Measurements from ENCODE around the gene ISG20L2. TPM values are rescaled to one million over a fixed set of nuclear protein-coding genes. Genes with fewer than 3 reads are reported as not detected.

ISG20L2 gene
- total RNA-seq (2013), result 24.8 TPM
- polyA plus RNA-seq (10 to 100 TPM; 17.2 to 23.5 (median 18.1) TPM), polyA minus RNA-seq (23.6 and 32.4 TPM in 2 replicates), total RNA-seq (25.4 to 59.5 (median 33.9) reads per million in 11 experiments)

DNA sequence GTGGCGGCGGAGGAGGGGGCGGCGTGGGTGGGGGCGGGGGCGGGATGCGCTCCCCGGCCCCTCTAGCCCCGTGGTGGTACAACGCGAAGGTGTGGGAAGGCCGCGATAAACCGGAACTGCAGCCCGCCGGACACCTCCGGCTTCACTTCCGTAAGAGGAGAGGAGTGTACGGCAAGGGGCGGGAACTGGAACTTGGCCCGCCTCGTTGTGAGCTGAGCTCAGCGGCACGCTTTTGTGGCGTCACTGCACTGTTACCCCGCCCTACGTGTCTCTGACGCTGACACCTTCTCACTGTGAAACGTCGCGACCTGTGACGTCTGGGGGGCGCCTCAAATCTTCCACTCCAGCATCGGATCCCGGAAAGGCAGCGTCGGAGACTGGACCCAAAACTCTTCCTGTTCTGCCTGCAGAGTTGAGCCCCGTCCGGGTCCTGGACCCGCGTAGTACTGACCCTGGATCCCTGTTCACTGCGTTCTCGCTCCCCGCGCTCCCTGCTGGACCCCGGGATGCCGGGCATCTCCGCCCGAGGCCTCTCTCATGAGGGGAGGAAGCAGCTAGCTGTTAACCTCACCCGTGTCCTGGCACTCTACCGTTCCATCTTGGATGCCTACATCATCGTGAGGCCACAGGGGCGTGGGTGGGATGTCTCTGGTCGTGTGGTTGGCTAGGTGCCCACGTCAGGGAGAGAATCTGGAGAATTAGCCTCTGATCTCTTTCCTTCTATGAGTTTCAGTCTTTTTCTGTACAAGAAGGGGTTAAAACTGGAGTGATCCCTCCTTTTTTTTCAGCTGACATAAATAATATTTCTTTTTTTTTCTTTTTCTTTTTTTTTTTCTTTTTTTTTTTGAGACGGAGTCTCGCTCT lies at the start of gene ISG20L2:
Gene ISG20L2, minus strand, starts transcription at position 168 of the 864 bp plus-strand sequence. CDS start 1,114 bp downstream, outside the sequence.
- Histone ChIP-seq H2AFZ (ENCODE audit: insufficient read depth, low read depth, low read length, poor library complexity, severe bottlenecking) (peak within 1 kb of the TSS; percentile 82), H3K27ac (ENCODE audit: low read depth in 1 of 2, low read length in 2 of 2) (peak within 1 kb of the TSS; percentile 69 to 98), H4K20me1 (ENCODE audit: insufficient read depth, low read length) (peaks cover 34% of the 10 kb centered on the region), H3K4me3 (replicated peaks in 1 of 3; ENCODE audit: low read depth in 2 of 3, low read length in 3 of 3) (peak within 1 kb of the TSS; percentile 64 to 94 (median 89)), H3K4me1 (ENCODE audit: control insufficient read depth in 1 of 2, insufficient read depth in 2 of 2, low read length in 2 of 2) (peaks cover 38 to 45% of the 10 kb centered on the region in 2 donors), H3K27me3 (ENCODE audit: control insufficient read depth in 2 of 2, insufficient read depth in 2 of 2, low read length in 2 of 2) (no peaks in the 10 kb centered on the region), H3K9me3 (replicated peaks in 1 of 2; ENCODE audit: control insufficient read depth in 1 of 2, insufficient read depth in 1 of 2, low read length in 2 of 2) (no peaks in the 10 kb centered on the region), H3K9ac (ENCODE audit: insufficient read depth, low read length, poor library complexity, severe bottlenecking) (peak within 1 kb of the TSS; percentile 89), H3K79me2 (ENCODE audit: insufficient read depth, low read length) (peaks cover 65% of the 10 kb centered on the region), H3K4me2 (replicated peaks; ENCODE audit: extremely low read depth, low read length, poor library complexity, severe bottlenecking) (peak within 1 kb of the TSS; percentile 93), H3K36me3 (replicated peaks in 1 of 2; ENCODE audit: control insufficient read depth in 1 of 2, insufficient read depth in 2 of 2, low read length in 2 of 2) (peaks cover 27 to 41% of the 10 kb centered on the region in 2 donors)
- Mint-ChIP-seq H3K4me3 (peak within 1 kb of the TSS; percentile 93 to 97), H3K27me3 (ENCODE audit: low read depth in 3 of 3) (no peaks in the 10 kb centered on the region), H3K27ac (peak within 1 kb of the TSS in 5 of 7 donors; percentile 72 to 98 (median 98)), H3K4me1 (peaks cover 18% of the 10 kb centered on the region), H3K9me3 (no peaks in the 10 kb centered on the region), H3K36me3 (peaks cover 23 to 29% of the 10 kb centered on the region in 2 donors)
- 1% methylated on average over 38 of the region's 57 CpGs for WGBS (ENCODE audit: insufficient coverage)
- TF ChIP-seq CTCF (IDR thresholded peaks at IDR 0.05), result no peak
- DNase-seq, result peak; percentile 99 to 100 (median 100)
- intact Hi-C loops (cut with micrococcal nuclease), result loop anchor here in 1 of 2 donors (1.0 to 10.0 kb wide), 4 partner anchors 38 to 224 kb away; partner anchors contain the start of genes MEF2D and PRCC

DNA sequence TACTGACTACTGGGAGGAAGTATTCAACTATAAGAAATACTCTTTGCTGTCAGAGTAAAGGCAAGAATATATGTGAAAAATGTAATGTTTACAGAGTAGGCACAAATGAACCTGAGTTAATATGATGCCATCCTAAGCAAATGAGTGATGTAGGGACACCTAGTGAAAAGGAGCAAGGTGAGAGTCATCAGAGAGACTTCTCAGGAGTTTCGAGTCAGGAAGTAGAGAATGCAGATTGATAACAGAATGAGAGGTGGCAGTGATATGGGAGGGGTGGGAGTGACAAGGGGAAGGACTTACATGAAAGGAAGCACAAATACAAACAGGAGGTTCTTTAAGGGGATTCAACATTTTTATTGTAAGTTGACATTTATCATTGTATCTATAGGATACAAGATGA lies 49.0 kb upstream of the ISG20L2 start:
- H3K27ac Mint-ChIP-seq, result peak overlapping the region in 1 of 7 donors; percentile 59
- H4K20me1 ChIP-seq (ENCODE audit: insufficient read depth, low read length), result peaks cover 90% of the 10 kb centered on the region

More for the DNA sequence above, 49.0 kb upstream of the ISG20L2 start:
- Mint-ChIP-seq H3K27me3 (ENCODE audit: low read depth in 3 of 3) (no peaks in the 10 kb centered on the region), H3K4me1 (peaks cover 11% of the 10 kb centered on the region), H3K9me3 (peaks cover 0 to 3% (median 0%) of the 10 kb centered on the region in 7 donors), H3K4me3 (no peak overlapping the region), H3K36me3 (peaks cover 37 to 40% of the 10 kb centered on the region in 2 donors)
- H3K9me3 ChIP-seq (replicated peaks in 1 of 2; ENCODE audit: control insufficient read depth in 1 of 2, insufficient read depth in 1 of 2, low read length in 2 of 2), result no peaks in the 10 kb centered on the region
- no peak overlapping the region for H3K4me3 ChIP-seq (replicated peaks in 1 of 3; ENCODE audit: low read depth in 2 of 3, low read length in 3 of 3)
- H3K36me3 ChIP-seq (replicated peaks in 1 of 2; ENCODE audit: control insufficient read depth in 1 of 2, insufficient read depth in 2 of 2, low read length in 2 of 2), result peaks cover 18 to 51% of the 10 kb centered on the region in 2 donors
- H3K4me2 ChIP-seq (replicated peaks; ENCODE audit: extremely low read depth, low read length, poor library complexity, severe bottlenecking), result no peak overlapping the region
- intact Hi-C loops (cut with micrococcal nuclease), result no loop called here
- no peak for TF ChIP-seq CTCF (IDR thresholded peaks at IDR 0.05)
- no peaks in the 10 kb centered on the region for H3K27me3 ChIP-seq (ENCODE audit: control insufficient read depth in 2 of 2, insufficient read depth in 2 of 2, low read length in 2 of 2)
- WGBS (ENCODE audit: insufficient coverage), result 80% methylated on average over 1 of the region's 1 CpG
- no peak overlapping the region for H3K27ac ChIP-seq (ENCODE audit: low read depth in 1 of 2, low read length in 2 of 2)
- H3K79me2 ChIP-seq (ENCODE audit: insufficient read depth, low read length), result peaks cover 88% of the 10 kb centered on the region
- no peak overlapping the region for H2AFZ ChIP-seq (ENCODE audit: insufficient read depth, low read depth, low read length, poor library complexity, severe bottlenecking)
- no peak for DNase-seq
- H3K9ac ChIP-seq (ENCODE audit: insufficient read depth, low read length, poor library complexity, severe bottlenecking), result no peak overlapping the region
- H3K4me1 ChIP-seq (ENCODE audit: control insufficient read depth in 1 of 2, insufficient read depth in 2 of 2, low read length in 2 of 2), result no peaks in the 10 kb centered on the region
